Ovary (tissue), 9 donors: Measurements from ENCODE around the gene NIPAL4. TPM values are rescaled to one million over a fixed set of nuclear protein-coding genes. Genes with fewer than 3 reads are reported as not detected.

Experiments
- DNase-seq, 5 donors: peaks; one replicate each; pipeline ENCODE4 v3.0.0-alpha.2; 2019 to 2020
- H3K27ac ChIP-seq, 2 donors: fragments of 200-600 bp; one replicate each; pipeline versions ENCODE4 v1.5.1 to v1.8.0; 2019 to 2022
- H3K27me3 ChIP-seq: fragments of 200-600 bp; one replicate; pipeline ENCODE4 v1.8.0; 2022
- H3K36me3 ChIP-seq: fragments of 200-600 bp; sonication (generic); one replicate; pipeline ENCODE4 v1.5.1; 2019
- H3K4me1 ChIP-seq: one replicate; pipeline ENCODE4 v1.8.1; 2013; ENCODE audit warnings: mild to moderate bottlenecking, moderate library complexity; ENCODE audit not compliant: insufficient read depth
- H3K4me3 ChIP-seq: fragments of 200-600 bp; sonication (generic); one replicate; pipeline ENCODE4 v1.5.1; 2017
- H3K9me3 ChIP-seq, 2 donors: fragments of 200-600 bp in 1 of 2; sonication (generic) in 1 of 2; one replicate each; pipeline versions ENCODE4 v1.5.1 to v1.8.1; 2013 to 2019; ENCODE audit warnings: mild to moderate bottlenecking in 1 of 2, moderate library complexity in 1 of 2
- CTCF ChIP-seq, 3 donors: fragments of 450-650 bp in 2 of 3; fragments of 200-600 bp in 1 of 3; IDR thresholded peaks; one replicate each; pipeline versions ENCODE4 v1.5.1 to v1.8.0; 2016 to 2022; ENCODE audit warnings: antibody characterized with exemption in 3 of 3, mild to moderate bottlenecking in 1 of 3
- EP300 ChIP-seq: sonication (generic); formaldehyde crosslinking; IDR thresholded peaks from one replicate; pipeline ENCODE4 v1.6.1; 2017; ENCODE audit warnings: antibody characterized with exemption
- POLR2A ChIP-seq: fragments of 450-650 bp; IDR thresholded peaks from one replicate; pipeline ENCODE4 v1.6.1; 2017; ENCODE audit warnings: antibody characterized with exemption, mild to moderate bottlenecking, moderate library complexity
- WGBS, 3 donors: extraction: QIAGEN DNeasy Blood & Tissue Kit in 1 of 3; methylation state at CpG; one replicate each; pipeline versions ENCODE4 v1.1.5 to v1.1.7; 2013 to 2017; 5-methylcytosine and 5-hydroxymethylcytosine counted together
- intact Hi-C, 4 donors: fragments of 100-400 bp; cut with DNase I; formaldehyde crosslinking; loops; one replicate each; pipeline versions ENCODE4 v1.11.0 to v1.15.1; 2022 to 2023
- polyA plus RNA-seq, 2 donors: library from polyadenylated mRNA; stranded (reverse); fragments of 200-250 nt in 1 of 2; fragments of 350-450 nt in 1 of 2; fragmentation: Illumina TruSeq in 1 of 2; extraction: RNeasy Lipid Tissue Mini Kit (QIAGEN cat#74804) in 1 of 2; gene quantifications; one replicate each; pipeline ENCODE4 v1.2.3, GENCODE V29; 2013 to 2014
- total RNA-seq, 7 donors: library from RNA; depleted of rRNA in 2 of 7; stranded (reverse); fragments of >200 nt in 2 of 7; fragmentation: NEBNext Ultra II Directional in 3 of 7; extraction: Animal tissue kit (Norgen Biotek cat#: 25700) in 3 of 7; gene quantifications; one replicate each; pipeline versions ENCODE4 v1.1.0 to v1.2.4, GENCODE V29; 2016 to 2023
- donor health status: DM: no; HTN: no; CAD: no; lungs with moderate emphysema.
- donor health status: DM: no; HTN: no; CAD: no.
- donor health status: Bipolar disorder and iron deficiency.
- donor health status: DM: yes; HTN: yes; CAD: no.
- donor health status: DM: no; HTN: no; CAD: no.
- donor health status: DM: yes; HTN: yes; CAD: no.

The NIPAL4 gene
- total and polyA plus RNA-seq, 9 donors = 0.80 TPM; not detected in 8

- no peaks in the 10 kb centered on the region for H3K9me3 ChIP-seq
- intact Hi-C loops = loop anchor here in 3 of 4 donors (5.0 to 10.0 kb wide), 2 partner anchors 281 to 283 kb away; no protein-coding TSS in a partner anchor
- H3K4me3 ChIP-seq = no peak overlapping the region
- WGBS, 3 donors = 85 to 96% (median 92%) methylated on average over 4 of the region's 4 CpGs
- TF ChIP-seq CTCF (IDR thresholded peaks at IDR 0.05) (no peak), POLR2A (no peak), EP300 (no peak)
- H3K36me3 ChIP-seq = no peaks in the 10 kb centered on the region
- H3K27ac ChIP-seq = no peak overlapping the region
- no peak for DNase-seq
- H3K4me1 ChIP-seq = no peaks in the 10 kb centered on the region
- H3K27me3 ChIP-seq = no peaks in the 10 kb centered on the region
Measured at GRCh38 chr5:157434096-157434495, 25.9 kb upstream of the NIPAL4 start.

DNA sequence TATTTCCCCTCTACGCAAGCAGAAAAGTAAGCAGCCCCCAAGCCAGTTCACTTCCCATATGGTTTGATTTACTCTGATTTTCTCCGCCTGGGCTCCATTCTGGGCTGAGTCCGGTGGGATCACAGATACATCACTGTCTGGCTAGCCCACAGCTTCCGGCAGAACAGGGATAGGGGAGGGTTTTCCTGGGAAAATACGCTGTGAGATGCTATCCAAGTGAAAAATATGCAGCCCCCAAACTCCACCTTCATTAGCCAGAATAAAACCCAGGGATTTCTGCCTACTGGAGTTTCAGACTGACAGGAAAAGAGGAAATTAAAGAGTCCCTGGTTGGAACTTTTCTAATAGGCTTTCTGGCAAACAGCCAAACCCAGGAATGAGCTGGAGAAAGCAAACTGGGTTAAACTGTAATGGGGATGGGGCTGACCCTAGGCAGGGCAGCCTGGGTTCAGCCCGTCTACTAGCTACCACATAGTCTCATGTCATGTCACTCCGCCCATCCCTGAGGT, 16.9 kb upstream of the NIPAL4 start:
- DNase-seq = no peak
- Histone ChIP-seq H3K27me3 (no peaks in the 10 kb centered on the region), H3K4me3 (no peak overlapping the region), H3K9me3 (no peaks in the 10 kb centered on the region), H3K36me3 (no peaks in the 10 kb centered on the region), H3K4me1 (no peaks in the 10 kb centered on the region), H3K27ac (no peak overlapping the region)
- no peak for TF ChIP-seq CTCF (IDR thresholded peaks at IDR 0.05)
- TF ChIP-seq POLR2A = no peak
- no peak for TF ChIP-seq EP300
- intact Hi-C loops = no loop called here
- 31 to 38% (median 33%) methylated on average over 7 of the region's 7 CpGs for WGBS, 3 donors

DNA sequence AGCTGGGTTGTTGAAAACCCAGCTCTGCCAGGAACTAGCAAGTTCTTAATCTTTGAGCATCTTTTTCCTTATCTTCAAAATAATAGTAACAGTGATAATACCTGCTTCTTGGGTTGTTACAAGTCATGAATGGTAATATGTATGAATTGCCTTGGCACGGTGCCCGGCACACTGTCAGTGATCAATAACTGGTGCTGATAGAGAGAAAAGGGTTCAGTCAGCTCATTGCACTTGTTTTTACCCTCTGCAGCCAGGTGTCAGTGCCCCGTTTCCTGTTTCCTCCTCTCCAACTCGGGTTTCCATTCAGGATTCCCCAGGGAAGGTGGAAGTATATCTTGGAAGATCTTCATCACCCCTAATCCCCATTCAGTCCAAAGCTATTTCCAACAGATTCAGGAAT, 15.8 kb upstream of the NIPAL4 start:
- no peak for DNase-seq
- no peaks in the 10 kb centered on the region for H3K27me3 ChIP-seq
- H3K36me3 ChIP-seq = no peaks in the 10 kb centered on the region
- TF ChIP-seq EP300 = no peak
- no peak for TF ChIP-seq POLR2A
- TF ChIP-seq CTCF (IDR thresholded peaks at IDR 0.05) = no peak
- no peak overlapping the region for H3K4me3 ChIP-seq
- no peak overlapping the region for H3K27ac ChIP-seq
- intact Hi-C loops = no loop called here
- 60 to 74% (median 70%) methylated on average over 4 of the region's 4 CpGs for WGBS, 3 donors
- H3K4me1 ChIP-seq = no peaks in the 10 kb centered on the region
- no peaks in the 10 kb centered on the region for H3K9me3 ChIP-seq

GRCh38 chr5:157445745-157446411, 14.1 kb upstream of the NIPAL4 start:
- no peak for DNase-seq
- Histone ChIP-seq H3K9me3 (no peaks in the 10 kb centered on the region), H3K4me1 (peaks cover 2% of the 10 kb centered on the region), H3K4me3 (no peak overlapping the region), H3K27ac (no peak overlapping the region), H3K36me3 (no peaks in the 10 kb centered on the region), H3K27me3 (no peaks in the 10 kb centered on the region)
- 86 to 91% (median 87%) methylated on average over 5 of the region's 5 CpGs for WGBS, 3 donors
- no peak for TF ChIP-seq CTCF (IDR thresholded peaks at IDR 0.05)
- no peak for TF ChIP-seq EP300
- TF ChIP-seq POLR2A = no peak
- intact Hi-C loops = no loop called here
